HG03460 (cell line): ENCODE measurements around the gene CORO1C.
"Not testable (repeated sequence)": the region's sequence is repeated elsewhere in the genome, so short reads cannot be mapped to it uniquely, and the experiment has no call there.

Experiments used
- ATAC-seq: cut with Tn5 transposase; IDR thresholded peaks from one replicate; pipeline ENCODE4 v1.9.1; 2021; ENCODE audit not compliant: unreplicated experiment

Gene CORO1C

DNA sequence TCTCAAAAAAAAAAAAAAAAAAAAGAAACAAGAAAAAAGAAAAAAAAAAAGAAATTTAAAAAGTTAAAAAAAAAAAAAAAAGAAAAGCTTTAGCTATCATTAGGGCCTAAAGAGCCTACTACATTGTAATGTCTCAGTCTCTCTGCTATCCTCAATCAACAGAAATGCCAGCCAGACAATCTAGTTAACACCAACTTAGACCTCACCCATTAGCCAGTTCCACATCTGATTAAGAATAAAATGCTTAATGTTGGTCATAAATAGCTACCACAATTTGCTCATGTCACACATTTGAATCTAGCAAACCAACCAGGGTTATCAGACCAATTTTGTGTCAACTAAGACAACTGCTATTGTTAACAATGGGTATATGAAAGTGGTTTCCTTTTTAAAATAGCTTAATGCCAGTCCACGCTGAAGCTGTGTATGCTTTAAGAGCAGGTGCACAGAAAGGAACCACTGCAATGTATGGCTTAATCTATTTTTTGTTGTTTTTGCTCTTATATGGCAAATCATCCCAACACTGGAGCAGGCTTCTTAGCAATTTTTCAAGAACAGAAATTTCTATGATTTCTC lies 52.1 kb downstream of the CORO1C start:
- no peak for ATAC-seq

DNA sequence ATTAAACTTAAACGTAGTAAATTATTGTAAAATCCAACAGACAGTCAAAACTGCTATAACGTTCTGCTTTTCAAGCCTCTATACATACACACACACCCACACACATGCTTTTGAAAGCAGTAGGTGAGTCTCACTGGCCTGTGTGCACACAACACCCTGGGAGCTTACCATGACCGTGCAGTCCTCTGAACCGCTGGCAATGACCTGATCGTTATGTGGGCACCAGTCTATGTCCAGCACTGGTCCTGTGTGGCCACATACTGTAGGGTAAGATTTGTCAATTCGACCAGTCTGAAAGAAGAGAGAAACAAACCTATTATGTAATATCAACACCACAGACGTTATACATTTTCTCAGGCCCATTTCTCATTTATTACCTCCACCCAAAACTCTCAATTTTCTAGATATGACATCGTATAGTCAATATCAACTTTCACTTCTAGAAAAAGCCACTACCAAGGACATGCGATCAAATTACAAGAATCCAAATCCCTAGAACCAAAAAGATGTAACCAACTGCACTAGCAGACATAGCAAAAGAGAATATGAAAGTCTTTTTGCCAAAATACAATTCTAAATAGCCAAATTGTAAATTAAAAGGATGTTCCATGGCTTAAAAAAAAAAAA lies 53.1 kb downstream of the CORO1C start:
- no peak for ATAC-seq

GRCh38 chr12:108677381-108677780 lies 53.9 kb downstream of the CORO1C start:
- no peak for ATAC-seq

GRCh38 chr12:108676707-108677106 lies 54.6 kb downstream of the CORO1C start:
- no peak for ATAC-seq

DNA sequence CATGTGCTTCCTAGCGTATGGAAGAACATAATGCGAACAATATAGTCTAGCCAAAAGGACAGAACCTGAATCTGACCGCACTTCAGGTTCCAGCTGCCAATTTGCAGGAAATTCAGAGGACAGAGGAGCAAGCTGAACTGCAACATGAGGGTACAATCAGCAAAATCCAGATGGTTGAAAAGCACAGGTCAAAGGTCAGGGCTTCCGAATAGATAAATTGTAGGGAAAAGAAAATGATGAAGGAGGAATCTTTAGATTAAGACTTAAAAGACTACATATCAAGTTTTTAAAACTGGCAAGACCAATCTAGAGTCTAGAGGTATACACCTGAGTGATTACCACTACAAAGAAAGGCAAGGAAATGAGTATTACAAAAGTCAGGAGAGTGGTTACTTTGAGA lies 55.5 kb downstream of the CORO1C start:
- ATAC-seq, result no peak

DNA sequence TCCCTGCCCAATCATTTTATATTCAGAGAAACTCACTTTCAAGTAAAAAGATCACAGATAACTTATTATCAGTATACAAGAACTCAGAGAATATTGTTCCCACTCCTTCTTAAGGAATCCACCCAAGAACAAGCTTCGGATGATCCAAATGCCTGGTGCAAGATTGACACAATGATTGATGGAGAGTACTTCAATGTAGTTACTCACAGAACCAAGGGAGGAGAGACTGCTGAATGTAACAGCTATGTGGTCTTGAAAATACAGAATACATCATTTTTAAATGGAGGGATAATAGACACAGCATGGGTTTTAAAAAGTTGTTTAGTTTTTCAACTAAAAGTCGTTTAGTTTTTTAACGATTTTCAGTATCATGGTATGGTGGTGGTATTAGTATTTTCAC lies 59.3 kb downstream of the CORO1C start:
- no peak for ATAC-seq

DNA sequence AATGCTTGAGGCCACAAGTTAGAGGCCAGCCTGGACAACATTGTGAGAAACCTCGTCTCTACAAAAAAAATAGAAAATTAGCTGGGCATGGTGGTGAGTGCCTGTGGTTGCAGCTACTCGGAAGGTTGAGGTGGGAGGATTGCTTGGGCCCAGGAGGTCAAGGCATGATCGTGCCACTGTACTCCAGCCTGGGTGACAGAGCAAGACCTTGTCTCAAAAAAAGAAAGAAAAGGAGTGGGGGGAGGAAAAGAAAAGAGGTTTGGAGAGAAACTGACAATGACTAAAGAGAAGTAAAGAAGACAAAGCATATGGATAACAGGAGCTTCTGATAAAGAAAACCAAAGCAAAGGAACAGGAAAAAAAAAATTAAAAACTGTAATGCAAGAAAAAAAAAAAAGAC lies 60.2 kb downstream of the CORO1C start:
- ATAC-seq, result no peak

- no peak for ATAC-seq
These were observed 61.2 kb downstream of the CORO1C start for GRCh38 chr12:108670066-108670631.

DNA sequence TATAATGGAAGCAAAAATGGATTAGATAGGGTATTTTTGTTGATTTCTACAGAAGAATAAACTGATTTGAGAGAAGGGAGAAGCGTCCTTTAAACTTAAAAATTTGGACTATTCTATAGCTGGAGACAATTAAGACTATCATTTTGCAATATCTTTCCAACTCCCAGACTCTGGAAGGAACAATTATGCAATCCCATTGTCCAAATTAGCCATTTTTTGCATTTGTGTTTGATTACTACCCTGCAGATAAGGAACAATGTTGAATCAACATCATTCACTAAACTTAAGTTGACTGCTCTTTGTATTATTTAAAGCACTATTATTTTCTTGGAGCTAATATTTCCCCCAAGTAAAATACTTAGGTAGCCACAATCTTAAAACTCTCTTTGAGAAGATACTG lies 62.8 kb downstream of the CORO1C start:
- ATAC-seq, result no peak

GRCh38 chr12:108668063-108668462 lies 63.3 kb downstream of the CORO1C start:
- ATAC-seq, result no peak

DNA sequence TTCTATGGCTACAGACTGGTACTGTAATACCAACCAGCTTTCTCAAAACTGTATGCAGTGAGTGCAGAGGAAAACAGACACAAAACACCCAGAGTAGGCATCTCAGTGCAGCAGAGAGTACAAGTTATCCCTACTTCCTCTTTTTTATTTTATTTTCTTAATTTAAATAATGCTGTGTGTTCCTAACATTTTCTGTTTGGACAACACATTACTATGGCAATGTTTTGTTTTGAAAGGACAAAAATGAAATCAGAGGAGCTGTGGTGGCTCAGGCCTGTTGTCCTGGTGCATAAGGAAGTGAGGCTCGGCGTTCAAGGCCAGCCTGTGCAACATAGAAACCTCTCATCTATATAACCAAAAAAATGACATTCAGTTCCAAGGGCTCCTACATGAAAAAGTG lies 64.0 kb downstream of the CORO1C start:
- no peak for ATAC-seq

GRCh38 chr12:108666401-108666881 lies 64.9 kb downstream of the CORO1C start:
- ATAC-seq, result no peak

DNA sequence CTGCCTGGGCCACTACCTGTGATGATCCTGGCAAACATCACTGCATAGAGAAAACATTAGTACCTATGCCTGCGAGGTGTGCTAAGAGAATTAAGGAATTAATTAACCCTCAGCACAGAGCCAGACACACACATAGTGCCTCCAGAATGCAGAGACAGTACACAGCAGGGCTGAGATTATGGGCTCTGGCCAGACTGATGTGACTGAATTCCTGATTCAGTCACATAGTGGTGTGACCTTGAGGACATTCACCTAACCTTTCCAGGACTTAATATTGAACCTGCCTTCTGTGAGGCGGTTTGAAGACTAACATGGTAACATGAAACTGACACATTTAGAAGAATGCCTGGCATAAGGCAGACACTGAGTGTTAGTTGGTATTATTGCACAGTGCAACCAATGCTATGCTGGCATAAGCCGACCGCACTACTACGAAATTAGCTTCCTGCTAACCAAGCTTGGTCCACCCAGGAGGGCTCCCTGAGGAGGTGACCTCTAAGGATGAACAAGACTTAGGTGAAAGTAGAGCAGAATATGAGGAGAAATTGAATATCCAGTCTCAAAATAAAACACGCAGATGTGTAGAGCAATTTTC lies 65.6 kb downstream of the CORO1C start:
- no peak for ATAC-seq

DNA sequence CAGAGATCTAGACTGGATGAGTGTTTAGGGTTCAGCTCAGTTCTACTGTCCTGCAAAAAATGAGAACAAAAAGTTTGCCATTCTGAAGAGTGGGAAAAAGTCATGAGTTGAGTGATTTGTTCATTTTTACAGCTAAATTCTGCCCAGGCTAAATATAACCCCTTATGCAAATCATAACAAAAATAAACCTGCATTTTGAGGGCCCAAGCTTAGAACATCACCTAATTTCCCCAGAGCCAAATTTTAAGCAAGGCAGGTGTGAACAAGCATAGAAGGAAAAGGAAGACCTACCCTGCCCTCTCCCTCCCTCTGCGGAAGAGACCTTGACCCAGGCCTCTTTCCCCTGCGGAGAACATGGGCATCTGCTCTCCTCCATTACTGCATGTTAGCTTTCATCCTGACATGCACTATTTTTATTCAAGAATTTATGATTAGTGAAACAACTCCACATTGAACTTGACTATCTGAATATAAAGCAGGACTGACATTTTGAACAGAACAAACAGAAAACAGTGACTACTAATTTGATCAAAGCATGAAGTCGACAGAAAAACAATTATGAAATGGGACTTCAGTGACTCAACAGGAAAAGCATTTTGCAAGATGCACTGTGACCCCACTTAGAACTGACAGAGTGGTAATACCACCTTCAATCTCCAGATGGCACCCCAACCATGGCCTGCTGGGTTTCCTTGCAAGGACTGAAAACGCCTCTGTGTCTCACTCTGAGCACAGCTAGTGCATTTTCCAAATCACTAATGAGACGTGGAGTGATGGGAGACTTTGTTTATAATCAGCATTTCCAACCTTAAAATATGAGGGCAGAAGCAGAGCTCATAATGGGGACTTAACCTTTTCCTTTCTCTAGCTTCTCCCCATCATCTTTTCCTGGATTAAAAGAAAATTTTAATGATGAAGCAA lies 66.7 kb downstream of the CORO1C start:
- peak; percentile 76 for ATAC-seq

DNA sequence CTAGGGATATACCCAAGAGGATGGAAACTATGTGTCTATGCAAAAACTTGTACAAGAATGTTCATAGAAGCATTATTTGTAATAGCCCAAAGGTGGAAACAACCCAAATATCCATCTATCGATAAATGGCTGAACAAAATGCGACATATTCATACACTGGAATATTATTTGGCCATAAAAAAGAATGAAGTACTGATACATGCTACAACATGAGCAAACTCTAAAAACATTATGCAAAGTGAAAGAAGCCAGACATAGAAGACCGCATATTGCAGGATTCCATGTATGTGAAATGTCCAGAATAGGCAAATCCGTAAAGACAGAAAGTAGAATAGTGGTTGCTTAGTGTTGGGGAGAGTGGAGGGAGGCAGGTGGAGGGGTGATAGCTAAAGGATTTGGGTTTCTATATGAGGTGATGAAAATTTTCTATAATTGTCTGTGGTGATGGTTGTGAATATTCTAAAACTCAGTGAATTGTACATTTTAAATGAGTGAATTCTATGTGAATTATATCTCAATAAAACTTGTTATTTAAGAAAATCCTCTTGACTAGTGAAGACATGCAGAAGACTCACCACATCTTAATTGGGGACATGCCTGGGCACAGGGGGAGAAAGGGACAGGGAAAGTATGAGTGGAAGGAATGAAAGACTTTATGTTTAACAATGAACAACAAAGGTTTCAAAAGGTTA lies 67.8 kb downstream of the CORO1C start:
- ATAC-seq, result no peak

GRCh38 chr12:108658115-108658514 lies 73.2 kb downstream of the CORO1C start:
- not testable (repeated sequence) for ATAC-seq

- ATAC-seq, result no peak
These were observed 74.1 kb downstream of the CORO1C start for GRCh38 chr12:108657130-108657745.

DNA sequence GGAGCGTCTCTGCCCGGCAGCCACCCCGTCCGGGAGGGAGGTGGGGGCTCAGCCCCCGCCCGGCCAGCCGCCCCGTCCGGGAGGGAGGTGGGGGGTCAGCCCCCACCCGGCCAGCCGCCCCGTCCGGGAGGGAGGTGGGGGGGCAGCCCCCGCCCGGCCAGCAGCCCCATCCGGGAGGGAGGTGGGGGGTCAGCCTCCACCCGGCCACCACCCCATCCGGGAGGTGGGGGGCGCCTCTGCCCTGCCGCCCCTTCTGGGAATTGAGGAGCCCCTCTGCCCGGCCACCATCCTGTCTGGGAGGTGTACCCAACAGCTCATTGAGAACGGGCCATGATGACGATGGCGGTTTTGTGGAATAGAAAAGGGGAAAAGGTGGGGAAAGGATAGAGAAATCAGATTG lies 75.1 kb downstream of the CORO1C start:
- not testable (repeated sequence) for ATAC-seq

DNA sequence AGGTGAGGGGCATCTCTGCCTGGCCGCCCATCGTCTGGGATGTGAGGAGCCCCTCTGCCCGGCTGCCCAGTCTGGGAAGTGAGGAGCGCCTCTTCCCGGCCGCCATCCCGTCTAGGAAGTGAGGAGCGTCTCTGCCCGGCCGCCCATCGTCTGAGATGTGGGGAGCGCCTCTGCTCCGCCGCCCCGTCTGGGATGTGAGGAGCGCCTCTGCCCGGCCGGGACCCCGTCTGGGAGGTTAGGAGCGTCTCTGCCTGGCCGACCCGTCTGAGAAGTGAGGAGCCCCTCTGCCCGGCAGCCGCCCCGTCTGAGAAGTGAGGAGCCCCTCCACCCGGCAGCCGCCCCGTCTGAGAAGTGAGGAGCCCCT lies 75.5 kb downstream of the CORO1C start:
- ATAC-seq, result not testable (repeated sequence)

DNA sequence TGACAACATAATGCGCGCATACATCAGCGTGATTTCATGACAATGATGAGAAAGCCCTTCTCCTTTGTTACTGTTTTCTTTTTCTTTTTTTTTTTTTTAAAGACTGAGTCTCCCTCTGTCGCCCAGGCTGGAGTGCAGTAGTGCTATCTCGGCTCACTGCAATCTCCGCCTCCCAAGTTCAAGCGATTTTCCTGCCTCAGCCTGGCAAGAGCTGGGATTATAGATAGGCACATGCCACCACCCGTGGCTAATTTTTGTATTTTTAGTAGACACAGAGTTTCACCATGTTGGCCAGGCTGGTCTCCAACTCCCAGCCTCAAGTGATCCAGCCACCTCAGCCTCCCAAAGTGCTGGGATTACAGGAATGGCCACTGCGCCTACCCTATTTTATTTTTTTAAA lies 76.7 kb downstream of the CORO1C start:
- ATAC-seq, result not testable (repeated sequence)
